ENCODE data around the gene TUBGCP5. TPM values are rescaled to one million over a fixed set of nuclear protein-coding genes. Genes with fewer than 3 reads are reported as not detected.

TUBGCP5 gene
- total and polyA plus RNA-seq, 2 experiments from 2014 or later, result 12.0 to 21.7 TPM

DNA sequence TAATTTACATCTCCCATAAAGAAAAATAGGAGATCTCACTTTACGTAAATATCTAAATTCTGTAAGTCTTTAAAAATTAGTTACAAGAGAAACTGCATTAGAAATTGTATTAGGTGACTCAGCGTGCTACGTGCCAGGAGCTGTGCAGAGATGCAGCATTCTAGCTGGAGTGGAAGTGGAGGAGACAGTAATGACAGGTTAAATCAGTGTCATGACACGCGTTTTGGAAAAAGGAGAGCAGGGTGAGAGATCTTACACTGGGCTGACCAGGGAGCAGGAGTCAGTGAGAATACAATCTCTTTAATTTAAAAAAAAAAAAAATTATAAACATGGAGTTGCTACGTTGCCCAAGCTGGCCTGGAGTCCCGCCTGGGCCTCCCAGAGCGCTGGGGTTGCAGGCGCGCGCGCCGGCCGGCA is 635 bp downstream of the TUBGCP5 start:
- Histone ChIP-seq H3K9me2 (ENCODE audit: insufficient read depth) (no peaks in the 10 kb centered on the region), H3K27ac (ENCODE audit: low read depth) (no peak overlapping the region), H2AFZ (peak overlapping the region; percentile 39), H3F3A (replicated peaks; ENCODE audit: low read depth) (no peaks in the 10 kb centered on the region), H3K79me2 (replicated peaks; ENCODE audit: insufficient read depth) (peaks cover 11% of the 10 kb centered on the region), H3K36me3 (ENCODE audit: insufficient read depth) (peaks cover 9% of the 10 kb centered on the region; the same call in 1 of the 2 replicates), H4K20me1 (replicated peaks; ENCODE audit: insufficient read depth) (no peaks in the 10 kb centered on the region), H3K4me2 (peak overlapping the region; percentile 91), H3K27me3 (ENCODE audit: insufficient read depth) (no peaks in the 10 kb centered on the region), H3K4me1 (ENCODE audit: insufficient read depth) (no peaks in the 10 kb centered on the region; the same call in 1 of the 2 replicates), H3K4me3 (peak overlapping the region; percentile 67)
- DNase-seq (ENCODE audit: low spot score), result no peak
- H3K9me3 Mint-ChIP-seq, result peaks cover 5% of the 10 kb centered on the region
- H3K27me3 Mint-ChIP-seq (ENCODE audit: insufficient read depth, low read depth, poor library complexity), result peaks cover 2% of the 10 kb centered on the region
- H3K27ac Mint-ChIP-seq, result peak overlapping the region; percentile 92
- H3K4me1 Mint-ChIP-seq, result no peaks in the 10 kb centered on the region; the same call in 2 of the 3 replicates
- peaks cover 23% of the 10 kb centered on the region for H3K36me3 Mint-ChIP-seq (ENCODE audit: low read depth)
- H3K4me3 Mint-ChIP-seq, result peak overlapping the region; percentile 94
- no peak for ATAC-seq
- TF ChIP-seq, protein P1, sequence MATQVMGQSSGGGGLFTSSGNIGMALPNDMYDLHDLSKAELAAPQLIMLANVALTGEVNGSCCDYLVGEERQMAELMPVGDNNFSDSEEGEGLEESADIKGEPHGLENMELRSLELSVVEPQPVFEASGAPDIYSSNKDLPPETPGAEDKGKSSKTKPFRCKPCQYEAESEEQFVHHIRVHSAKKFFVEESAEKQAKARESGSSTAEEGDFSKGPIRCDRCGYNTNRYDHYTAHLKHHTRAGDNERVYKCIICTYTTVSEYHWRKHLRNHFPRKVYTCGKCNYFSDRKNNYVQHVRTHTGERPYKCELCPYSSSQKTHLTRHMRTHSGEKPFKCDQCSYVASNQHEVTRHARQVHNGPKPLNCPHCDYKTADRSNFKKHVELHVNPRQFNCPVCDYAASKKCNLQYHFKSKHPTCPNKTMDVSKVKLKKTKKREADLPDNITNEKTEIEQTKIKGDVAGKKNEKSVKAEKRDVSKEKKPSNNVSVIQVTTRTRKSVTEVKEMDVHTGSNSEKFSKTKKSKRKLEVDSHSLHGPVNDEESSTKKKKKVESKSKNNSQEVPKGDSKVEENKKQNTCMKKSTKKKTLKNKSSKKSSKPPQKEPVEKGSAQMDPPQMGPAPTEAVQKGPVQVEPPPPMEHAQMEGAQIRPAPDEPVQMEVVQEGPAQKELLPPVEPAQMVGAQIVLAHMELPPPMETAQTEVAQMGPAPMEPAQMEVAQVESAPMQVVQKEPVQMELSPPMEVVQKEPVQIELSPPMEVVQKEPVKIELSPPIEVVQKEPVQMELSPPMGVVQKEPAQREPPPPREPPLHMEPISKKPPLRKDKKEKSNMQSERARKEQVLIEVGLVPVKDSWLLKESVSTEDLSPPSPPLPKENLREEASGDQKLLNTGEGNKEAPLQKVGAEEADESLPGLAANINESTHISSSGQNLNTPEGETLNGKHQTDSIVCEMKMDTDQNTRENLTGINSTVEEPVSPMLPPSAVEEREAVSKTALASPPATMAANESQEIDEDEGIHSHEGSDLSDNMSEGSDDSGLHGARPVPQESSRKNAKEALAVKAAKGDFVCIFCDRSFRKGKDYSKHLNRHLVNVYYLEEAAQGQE (IDR thresholded peaks at IDR 0.05; ENCODE audit: unreplicated experiment), result no peak
- TF ChIP-seq, protein P2, sequence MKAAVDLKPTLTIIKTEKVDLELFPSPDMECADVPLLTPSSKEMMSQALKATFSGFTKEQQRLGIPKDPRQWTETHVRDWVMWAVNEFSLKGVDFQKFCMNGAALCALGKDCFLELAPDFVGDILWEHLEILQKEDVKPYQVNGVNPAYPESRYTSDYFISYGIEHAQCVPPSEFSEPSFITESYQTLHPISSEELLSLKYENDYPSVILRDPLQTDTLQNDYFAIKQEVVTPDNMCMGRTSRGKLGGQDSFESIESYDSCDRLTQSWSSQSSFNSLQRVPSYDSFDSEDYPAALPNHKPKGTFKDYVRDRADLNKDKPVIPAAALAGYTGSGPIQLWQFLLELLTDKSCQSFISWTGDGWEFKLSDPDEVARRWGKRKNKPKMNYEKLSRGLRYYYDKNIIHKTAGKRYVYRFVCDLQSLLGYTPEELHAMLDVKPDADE (IDR thresholded peaks at IDR 0.05), result no peak
- TF ChIP-seq EZH2 (IDR thresholded peaks at IDR 0.05; ENCODE audit: low read depth, unreplicated experiment) (no peak), CREB1 (CRISPR knock-in tag; IDR thresholded peaks at IDR 0.05; ENCODE audit: low read depth) (no peak), NANOG (IDR thresholded peaks at IDR 0.05; ENCODE audit: borderline replicate concordance) (no peak)

DNA sequence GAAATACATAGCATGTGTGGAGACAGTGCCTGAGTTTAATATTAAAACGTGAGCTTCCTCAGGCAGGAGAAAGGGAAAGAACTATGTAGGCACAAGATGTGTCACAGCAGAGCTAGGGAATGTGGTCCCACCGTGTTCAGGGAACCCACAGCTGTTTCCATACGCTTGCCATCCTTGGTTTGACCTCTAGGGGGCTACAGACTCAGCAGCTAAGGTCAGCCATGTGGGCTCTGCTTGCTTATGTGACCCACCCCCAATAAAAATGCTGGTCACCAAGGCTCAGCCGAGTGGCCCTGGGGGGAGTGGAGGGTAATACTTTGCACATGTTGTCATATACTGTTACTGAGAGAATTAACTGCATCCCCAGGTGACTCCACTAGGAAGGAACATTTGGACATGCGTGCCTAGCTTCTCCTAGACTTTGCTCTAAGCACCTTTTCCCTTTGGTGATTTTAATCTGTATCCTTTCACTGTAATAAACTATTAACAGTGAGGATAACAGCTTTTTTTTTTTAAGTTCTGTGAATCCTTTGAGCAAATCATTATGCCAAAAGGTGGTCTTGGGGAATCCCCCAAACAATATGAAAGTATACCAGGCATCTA is 3.3 kb downstream of the TUBGCP5 start:
- peaks cover 2% of the 10 kb centered on the region for H3K27me3 Mint-ChIP-seq (ENCODE audit: insufficient read depth, low read depth, poor library complexity)
- H3K27ac Mint-ChIP-seq, result no peak overlapping the region
- H3K27ac ChIP-seq (ENCODE audit: low read depth), result no peak overlapping the region
- H4K20me1 ChIP-seq (replicated peaks; ENCODE audit: insufficient read depth), result no peaks in the 10 kb centered on the region
- no peak overlapping the region for H2AFZ ChIP-seq
- H3F3A ChIP-seq (replicated peaks; ENCODE audit: low read depth), result no peaks in the 10 kb centered on the region
- H3K79me2 ChIP-seq (replicated peaks; ENCODE audit: insufficient read depth), result peaks cover 11% of the 10 kb centered on the region
- ATAC-seq (peak; percentile 56), DNase-seq (ENCODE audit: low spot score) (peak; percentile 87)
- no peaks in the 10 kb centered on the region; the same call in 1 of the 2 replicates for H3K4me1 ChIP-seq (ENCODE audit: insufficient read depth)
- no peak overlapping the region for H3K4me2 ChIP-seq
- peaks cover 21% of the 10 kb centered on the region for H3K36me3 ChIP-seq (ENCODE audit: insufficient read depth)
- no peaks in the 10 kb centered on the region for H3K9me2 ChIP-seq (ENCODE audit: insufficient read depth)
- H3K36me3 Mint-ChIP-seq (ENCODE audit: low read depth), result peaks cover 45% of the 10 kb centered on the region
- no peaks in the 10 kb centered on the region for H3K27me3 ChIP-seq (ENCODE audit: insufficient read depth)
- no peak for TF ChIP-seq CREB1 (CRISPR knock-in tag; IDR thresholded peaks at IDR 0.05; ENCODE audit: low read depth)
- TF ChIP-seq ZNF114 (CRISPR knock-in tag; IDR thresholded peaks at IDR 0.05), result no peak
- no peak for TF ChIP-seq NANOG (IDR thresholded peaks at IDR 0.05; ENCODE audit: borderline replicate concordance)
- TF ChIP-seq, protein P3, sequence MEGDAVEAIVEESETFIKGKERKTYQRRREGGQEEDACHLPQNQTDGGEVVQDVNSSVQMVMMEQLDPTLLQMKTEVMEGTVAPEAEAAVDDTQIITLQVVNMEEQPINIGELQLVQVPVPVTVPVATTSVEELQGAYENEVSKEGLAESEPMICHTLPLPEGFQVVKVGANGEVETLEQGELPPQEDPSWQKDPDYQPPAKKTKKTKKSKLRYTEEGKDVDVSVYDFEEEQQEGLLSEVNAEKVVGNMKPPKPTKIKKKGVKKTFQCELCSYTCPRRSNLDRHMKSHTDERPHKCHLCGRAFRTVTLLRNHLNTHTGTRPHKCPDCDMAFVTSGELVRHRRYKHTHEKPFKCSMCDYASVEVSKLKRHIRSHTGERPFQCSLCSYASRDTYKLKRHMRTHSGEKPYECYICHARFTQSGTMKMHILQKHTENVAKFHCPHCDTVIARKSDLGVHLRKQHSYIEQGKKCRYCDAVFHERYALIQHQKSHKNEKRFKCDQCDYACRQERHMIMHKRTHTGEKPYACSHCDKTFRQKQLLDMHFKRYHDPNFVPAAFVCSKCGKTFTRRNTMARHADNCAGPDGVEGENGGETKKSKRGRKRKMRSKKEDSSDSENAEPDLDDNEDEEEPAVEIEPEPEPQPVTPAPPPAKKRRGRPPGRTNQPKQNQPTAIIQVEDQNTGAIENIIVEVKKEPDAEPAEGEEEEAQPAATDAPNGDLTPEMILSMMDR (conservative IDR thresholded peaks at IDR 0.05; ENCODE audit: low read depth in 2 of 2), result peak; percentile 77 to 79
- H3K4me3 ChIP-seq, result no peak overlapping the region
- peaks cover 5% of the 10 kb centered on the region for H3K9me3 Mint-ChIP-seq
- H3K4me3 Mint-ChIP-seq, result no peak overlapping the region
- H3K4me1 Mint-ChIP-seq, result no peaks in the 10 kb centered on the region; the same call in 2 of the 3 replicates
